SKM-1 treated with dmso at 0.1 percent for 144 hours (cell line): ENCODE results near the gene UBE2E1.

Experiments
- DNase-seq: peaks from one replicate; lab custom pipeline; 2025; ENCODE audit not compliant: unreplicated experiment; lab: John Stamatoyannopoulos, UW

Gene UBE2E1

GRCh38 chr3:23795096-23795495 is 10.7 kb upstream of the UBE2E1 start:
- no peak for DNase-seq

DNA sequence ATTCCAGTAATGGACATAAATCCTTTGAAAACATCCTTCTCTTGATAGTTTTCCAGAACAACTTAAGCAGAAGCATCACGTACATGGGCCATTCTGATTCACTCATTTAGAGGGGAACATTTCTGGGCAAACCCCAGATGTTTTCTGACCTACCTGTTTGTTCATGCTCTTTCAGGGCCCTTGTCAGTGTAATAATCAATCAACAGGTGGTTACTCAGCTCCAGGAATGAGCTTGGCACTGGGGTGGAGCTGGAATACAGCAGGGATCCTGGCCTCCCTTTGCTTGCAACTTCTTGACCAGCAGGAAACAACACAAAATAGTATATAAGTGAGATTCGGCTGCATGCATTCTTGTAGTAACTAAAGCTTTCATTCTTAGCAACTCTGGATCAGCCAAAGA is 9.2 kb upstream of the UBE2E1 start:
- no peak for DNase-seq

DNA sequence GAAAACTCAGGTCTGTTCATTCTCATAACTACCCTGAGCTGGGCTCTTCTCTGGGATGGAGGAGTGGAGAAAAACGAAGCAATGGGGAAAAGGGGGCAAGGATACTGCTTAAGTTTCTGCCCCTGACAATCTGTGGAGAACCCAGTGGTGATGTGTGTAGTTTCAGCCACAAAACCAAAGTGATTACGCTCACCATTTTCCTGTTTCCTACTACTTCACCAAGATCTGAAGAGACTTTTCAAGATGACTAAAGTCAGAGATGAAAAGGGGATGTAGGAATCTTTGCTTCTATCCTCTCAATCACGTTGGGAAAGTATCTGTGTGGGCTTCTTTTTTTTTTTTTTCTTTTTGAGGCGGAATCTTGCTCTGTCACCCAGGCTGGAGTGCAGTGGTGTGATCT is 8.3 kb upstream of the UBE2E1 start:
- DNase-seq, result no peak

DNA sequence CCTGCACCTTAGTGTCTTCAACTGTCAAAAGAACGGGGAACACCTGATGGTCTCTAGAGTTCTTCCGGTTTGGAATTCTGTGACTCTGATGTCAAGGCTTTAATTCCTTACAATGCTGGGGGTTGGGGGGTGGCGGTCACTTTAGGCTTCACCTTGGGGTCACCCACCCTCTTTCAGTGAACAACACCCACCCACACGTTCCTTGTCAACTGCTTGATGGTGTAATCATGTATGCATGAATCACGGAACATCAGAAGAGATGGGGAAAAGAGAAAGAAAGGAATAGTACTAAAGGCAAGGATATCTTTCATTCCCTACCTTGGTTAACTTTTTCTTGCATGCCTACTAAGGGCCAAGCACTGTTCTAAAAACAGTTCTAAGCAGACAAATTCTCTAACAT is 7.3 kb upstream of the UBE2E1 start:
- no peak for DNase-seq

GRCh38 chr3:23798876-23799275 is 6.9 kb upstream of the UBE2E1 start:
- no peak for DNase-seq

DNA sequence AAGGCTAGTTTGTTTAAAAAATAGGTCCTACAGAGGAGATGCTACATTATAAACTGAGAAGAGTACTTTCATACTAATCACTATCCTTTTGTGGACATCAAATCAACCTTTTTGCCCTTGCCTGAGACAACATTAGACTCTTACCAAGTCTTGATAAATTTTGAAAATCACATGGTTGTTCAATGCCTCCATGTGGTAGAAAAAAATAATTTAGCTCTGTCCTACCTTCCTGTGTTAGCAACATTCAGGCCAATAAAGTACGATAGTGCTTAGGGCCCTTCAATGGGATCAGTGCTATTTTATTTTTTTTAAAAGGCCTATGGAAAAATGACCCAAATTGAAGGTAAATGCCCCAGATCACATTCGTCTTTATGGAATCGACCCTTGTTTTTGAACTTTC is 5.0 kb upstream of the UBE2E1 start:
- no peak for DNase-seq

DNA sequence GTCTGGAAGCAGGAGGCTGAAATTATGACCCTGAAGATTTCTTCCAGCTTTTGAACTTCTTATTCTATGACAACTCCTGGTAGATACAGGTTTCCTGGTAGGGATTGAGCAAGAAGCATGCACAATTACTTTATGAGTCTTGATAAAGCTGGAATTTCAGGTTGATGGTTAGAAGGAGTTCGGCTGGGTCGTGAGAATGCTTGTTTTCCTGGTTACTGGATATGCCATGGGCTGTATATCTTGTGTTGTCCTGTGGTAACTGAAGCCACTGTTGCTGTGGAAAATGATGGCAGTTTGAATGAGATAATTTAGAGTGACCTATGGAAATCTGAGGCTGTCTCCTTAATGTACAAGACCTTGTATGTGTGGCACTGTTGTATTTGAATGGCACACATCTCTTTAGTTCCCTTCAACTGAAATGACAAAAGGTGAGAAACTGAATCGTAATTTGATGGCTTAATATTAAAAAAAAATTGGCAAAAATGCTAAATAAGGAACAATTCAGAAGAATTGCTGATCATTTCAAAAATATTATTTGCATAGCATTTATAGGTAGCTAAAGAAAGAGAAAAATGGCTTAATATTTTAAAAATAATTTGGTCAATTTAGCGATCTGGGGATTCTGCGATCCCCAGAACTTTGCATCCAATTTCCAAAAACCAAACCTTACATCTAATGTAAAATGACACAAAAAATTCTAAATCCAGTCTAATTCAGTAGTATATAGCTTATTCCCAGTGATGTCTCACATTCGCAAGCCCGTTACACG is 1.1 kb upstream of the UBE2E1 start:
- DNase-seq, result peak; percentile 18

DNA sequence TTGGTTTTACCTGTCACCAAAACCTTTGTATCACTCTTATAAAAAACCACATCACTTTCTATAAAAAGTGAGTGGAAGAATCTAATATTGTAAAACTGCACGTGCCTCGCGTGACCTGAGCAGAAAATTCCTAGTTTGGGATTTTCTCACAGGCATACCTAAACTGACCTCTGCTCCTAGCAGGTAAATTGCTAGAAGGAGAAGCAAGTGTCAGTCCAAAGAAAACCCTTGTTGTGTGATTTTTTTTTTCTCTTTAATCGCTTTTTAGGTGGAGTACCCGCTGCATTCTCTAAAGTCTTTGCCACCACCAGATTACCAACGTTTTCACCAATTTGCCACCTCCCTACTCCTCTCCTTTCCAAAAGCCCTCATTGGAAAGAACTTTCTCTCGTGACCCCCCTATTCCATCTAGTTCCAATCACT is 534 bp upstream of the UBE2E1 start:
- DNase-seq, result no peak

- peak; percentile 27 for DNase-seq
These were observed 1.0 kb downstream of the UBE2E1 start for GRCh38 chr3:23806534-23807423.

DNA sequence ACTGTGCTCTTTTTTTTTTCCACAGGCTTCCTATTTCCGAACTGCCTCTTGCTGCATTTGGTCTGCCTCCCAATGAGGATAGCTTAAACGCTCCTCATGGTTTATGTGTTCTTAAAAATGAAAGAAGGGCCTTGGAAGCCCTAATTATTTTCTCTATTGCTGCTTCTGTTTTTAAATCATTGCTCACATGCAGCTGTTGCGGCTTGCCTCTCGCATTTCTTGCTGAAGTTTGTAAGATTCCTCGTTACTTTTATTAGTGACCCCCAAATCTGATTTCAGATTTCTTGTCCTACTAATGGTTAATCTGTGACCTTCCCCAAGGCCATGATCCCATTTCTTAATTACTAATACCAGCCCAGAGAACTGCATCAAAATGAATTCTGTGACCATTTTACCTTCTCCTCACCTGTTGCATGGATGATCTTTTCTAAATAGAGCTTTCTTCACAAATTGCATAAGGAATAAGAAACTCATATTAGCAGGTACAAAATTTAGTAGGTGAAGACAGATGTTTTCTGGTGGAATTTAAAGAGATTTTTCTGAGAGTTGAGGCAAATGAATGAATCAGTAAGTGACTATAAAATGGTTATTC is 1.8 kb downstream of the UBE2E1 start:
- DNase-seq, result no peak

DNA sequence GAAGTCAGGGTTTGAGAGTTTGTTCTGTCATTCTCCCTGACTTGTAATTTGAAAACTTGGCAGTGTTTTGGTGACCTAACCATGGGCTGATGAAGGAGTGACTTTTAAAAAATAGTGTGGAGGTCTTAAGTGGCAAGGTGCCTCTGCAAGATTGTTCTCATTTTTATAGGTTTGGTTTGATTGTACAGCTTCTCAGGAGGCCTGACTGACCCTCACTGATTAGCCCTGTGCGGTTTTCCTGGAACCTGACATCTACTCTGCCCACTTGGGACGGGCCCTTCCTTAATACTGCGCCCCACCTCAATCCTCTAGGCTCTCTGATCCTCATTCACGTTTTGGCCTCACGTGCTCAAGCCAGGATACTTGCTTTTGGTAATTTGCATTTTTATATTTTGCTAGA is 2.8 kb downstream of the UBE2E1 start:
- no peak for DNase-seq

DNA sequence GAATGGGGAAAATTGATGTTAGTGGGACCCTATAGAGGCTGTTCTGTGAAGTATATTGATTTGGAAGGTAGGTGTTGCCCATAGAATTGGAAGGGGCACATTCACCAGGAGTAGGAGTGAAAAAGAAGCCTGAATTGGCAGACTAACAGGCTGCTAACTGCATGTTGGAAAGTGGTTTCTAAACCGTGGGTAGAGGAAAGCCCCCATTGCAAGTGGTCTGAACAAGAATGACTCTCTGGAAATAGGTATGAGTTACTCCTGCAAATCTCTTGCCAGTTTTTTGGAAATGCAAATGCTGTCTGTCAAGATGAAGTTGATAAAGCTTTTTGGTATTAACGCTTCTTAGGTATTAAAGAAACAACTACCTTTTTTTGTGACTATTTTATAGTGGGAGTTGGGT is 3.5 kb downstream of the UBE2E1 start:
- DNase-seq, result no peak

DNA sequence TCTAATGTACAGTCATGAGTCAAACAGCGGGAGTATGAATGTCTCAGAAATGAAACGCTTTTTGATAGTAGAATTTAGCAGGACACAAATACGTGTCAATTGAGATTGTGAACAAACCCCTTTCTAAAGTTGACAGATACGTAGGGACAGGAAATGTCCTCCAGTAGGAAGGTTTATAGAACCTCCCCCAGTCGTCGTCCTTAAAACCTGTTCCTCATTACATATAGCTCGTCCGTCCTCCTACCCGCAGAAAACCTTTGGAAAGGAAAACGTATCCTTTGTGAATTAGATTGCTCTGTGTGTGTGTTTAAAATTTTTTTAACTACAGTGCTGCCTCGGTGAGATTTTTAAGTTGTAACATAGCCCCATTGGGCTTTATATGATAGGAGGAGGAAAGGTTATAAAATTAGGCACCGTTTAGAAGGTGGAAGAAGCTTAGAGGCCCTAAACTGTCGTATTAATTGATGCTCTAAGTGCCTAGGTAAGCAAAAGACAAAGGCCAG is 4.1 kb downstream of the UBE2E1 start:
- DNase-seq, result no peak

GRCh38 chr3:23810343-23811184 is 4.8 kb downstream of the UBE2E1 start:
- DNase-seq, result no peak

GRCh38 chr3:23811185-23811527 is 5.4 kb downstream of the UBE2E1 start:
- no peak for DNase-seq

DNA sequence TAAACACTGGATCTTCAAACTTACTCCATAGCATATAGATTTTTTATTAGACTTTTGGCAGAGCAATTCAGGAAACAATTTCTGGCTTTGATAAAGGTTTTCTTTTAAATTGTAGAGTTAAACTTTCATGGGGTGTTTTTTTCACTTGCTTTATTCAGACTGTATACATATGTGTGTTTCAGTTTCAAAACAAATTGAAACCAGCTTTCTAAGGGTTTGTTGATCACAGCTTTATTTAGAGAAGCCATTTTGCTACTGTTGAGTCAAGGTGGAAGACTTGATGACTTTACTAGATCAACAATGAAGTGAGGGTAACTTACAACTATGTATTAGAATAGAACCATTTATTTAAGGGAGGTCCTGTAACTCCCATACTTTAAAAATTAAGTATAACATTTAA is 6.2 kb downstream of the UBE2E1 start:
- no peak for DNase-seq

GRCh38 chr3:23815879-23816278 is 10.1 kb downstream of the UBE2E1 start:
- DNase-seq, result no peak

DNA sequence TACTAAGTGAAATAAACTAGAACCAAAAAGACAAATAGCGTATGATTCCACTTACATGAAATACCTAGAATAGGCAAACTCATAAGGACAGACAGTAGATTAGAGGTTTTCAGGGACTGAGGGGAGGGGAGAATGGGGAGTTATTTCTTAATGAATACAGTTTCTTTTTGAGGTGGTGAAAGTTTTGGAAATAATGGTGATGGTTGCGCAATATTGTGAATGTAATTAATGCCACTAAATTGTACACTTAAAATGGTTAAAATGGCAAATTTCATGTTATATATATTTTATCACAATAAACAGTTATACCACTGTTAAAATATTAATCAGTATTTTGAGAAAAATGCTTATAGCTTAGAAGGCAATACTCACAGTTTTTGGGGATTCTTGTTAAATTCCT is 11.0 kb downstream of the UBE2E1 start:
- DNase-seq, result no peak

DNA sequence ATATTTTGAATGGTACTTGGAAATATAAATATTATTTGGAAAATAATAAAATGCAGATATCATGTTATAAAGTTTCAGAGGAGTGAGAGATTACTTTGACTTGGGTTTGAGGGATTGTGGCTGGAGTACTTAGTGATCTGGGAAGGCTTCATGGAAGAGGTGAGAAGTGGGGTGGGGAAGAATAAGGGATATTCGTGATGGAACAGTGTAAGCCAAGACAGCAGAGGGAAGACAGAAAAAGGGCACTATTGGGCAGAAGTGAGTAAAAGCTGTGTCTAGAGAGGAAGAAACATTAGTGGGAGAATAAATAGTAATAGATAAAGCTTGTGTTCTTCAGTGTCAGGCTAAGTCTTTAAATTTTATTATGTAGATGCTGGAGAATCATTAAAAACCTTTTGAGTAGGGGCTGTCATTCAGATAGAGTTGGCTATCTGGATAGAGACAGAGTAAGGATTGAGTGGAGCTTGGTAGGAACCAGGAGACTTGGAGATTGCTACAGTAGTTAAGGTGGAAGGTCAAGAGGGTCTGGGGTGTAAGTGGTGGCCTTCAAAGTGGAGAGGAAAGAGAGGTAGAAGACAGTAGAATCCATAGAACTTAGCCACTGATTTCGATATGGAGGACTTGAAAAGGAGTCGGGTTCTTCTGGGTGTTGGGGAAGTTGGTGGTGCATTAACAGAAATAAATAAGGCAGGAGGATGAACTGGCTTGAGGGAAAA is 11.9 kb downstream of the UBE2E1 start:
- no peak for DNase-seq

DNA sequence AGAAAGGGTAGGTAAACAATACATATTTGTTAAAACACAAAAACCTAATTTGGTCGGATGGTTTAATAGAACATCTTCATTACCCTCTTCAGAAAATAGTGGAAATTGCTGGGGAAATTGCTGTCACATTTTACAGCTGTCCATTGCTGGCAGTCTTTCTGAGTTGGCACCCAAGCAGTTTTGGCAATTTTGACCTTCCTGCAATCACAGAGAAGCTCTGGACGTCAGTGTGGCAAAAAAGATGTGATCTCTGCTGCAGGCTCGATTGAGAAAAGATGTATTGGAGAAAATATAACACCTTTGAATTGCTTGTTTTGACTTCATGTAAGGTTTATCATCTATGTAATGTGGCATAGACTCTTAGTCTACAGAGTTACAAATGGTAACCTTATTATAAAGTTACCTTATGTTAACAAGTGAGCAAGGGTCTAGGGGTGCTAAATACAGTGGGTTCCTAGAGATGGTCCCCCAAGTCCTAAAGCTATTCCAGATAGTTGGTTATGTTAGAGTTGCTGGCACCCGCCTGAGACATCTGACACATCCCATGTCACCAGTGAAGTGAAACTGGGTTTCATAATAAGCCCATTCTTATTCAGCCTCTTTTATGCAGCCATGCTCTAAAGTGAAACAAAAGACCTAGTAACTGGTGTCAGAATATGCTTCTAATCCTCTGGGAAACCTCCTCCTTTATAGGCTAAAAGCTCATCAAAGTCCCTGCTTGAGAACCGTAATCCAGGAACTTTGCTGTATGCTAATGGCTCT is 14.0 kb downstream of the UBE2E1 start:
- DNase-seq, result no peak
